ENCODE results near the gene KIF26A. TPM values are rescaled to one million over a fixed set of nuclear protein-coding genes. Genes with fewer than 3 reads are reported as not detected.

KIF26A gene
- polyA plus RNA-seq, 1 donor from 2014 or later, result 11.2 TPM

DNA sequence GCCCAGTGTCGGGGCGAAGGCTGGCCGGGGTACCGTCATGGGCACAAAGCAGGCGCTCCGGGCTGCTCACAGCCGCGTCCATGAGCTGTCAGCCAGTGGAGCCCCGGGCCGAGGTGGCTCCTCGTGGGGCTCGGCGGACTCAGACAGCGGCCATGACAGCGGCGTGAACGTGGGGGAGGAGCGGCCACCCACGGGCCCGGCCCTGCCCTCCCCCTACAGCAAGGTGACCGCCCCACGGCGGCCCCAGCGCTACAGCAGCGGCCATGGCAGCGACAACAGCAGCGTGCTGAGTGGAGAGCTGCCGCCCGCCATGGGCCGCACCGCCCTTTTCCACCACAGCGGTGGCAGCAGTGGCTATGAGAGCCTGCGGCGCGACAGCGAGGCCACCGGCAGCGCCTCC, 39.0 kb downstream of the KIF26A start:
- H3K4me3 ChIP-seq (ENCODE audit: low read length), result no peak overlapping the region
- no peak overlapping the region for H3K4me2 ChIP-seq (ENCODE audit: low read length)
- H2AFZ ChIP-seq (ENCODE audit: low read depth, low read length), result no peak overlapping the region
- H4K20me1 ChIP-seq (ENCODE audit: insufficient read depth), result no peaks in the 10 kb centered on the region
- no peaks in the 10 kb centered on the region for H3K9me3 ChIP-seq (ENCODE audit: low read length)
- no peaks in the 10 kb centered on the region for H3K36me3 ChIP-seq (ENCODE audit: insufficient read depth, low read length)
- no peaks in the 10 kb centered on the region for H3F3A ChIP-seq (ENCODE audit: insufficient read depth, low read length, poor library complexity, severe bottlenecking)
- H3K9ac ChIP-seq (ENCODE audit: low read length), result no peak overlapping the region
- H3K27ac ChIP-seq (ENCODE audit: low read length), result no peak overlapping the region
- TF ChIP-seq POLR2AphosphoS5 (IDR thresholded peaks at IDR 0.05), result no peak
- TF ChIP-seq, protein P1, sequence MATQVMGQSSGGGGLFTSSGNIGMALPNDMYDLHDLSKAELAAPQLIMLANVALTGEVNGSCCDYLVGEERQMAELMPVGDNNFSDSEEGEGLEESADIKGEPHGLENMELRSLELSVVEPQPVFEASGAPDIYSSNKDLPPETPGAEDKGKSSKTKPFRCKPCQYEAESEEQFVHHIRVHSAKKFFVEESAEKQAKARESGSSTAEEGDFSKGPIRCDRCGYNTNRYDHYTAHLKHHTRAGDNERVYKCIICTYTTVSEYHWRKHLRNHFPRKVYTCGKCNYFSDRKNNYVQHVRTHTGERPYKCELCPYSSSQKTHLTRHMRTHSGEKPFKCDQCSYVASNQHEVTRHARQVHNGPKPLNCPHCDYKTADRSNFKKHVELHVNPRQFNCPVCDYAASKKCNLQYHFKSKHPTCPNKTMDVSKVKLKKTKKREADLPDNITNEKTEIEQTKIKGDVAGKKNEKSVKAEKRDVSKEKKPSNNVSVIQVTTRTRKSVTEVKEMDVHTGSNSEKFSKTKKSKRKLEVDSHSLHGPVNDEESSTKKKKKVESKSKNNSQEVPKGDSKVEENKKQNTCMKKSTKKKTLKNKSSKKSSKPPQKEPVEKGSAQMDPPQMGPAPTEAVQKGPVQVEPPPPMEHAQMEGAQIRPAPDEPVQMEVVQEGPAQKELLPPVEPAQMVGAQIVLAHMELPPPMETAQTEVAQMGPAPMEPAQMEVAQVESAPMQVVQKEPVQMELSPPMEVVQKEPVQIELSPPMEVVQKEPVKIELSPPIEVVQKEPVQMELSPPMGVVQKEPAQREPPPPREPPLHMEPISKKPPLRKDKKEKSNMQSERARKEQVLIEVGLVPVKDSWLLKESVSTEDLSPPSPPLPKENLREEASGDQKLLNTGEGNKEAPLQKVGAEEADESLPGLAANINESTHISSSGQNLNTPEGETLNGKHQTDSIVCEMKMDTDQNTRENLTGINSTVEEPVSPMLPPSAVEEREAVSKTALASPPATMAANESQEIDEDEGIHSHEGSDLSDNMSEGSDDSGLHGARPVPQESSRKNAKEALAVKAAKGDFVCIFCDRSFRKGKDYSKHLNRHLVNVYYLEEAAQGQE (IDR thresholded peaks at IDR 0.05; ENCODE audit: borderline replicate concordance), result no peak
- TF ChIP-seq SMC3 (conservative IDR thresholded peaks at IDR 0.05; ENCODE audit: poor library complexity), result no peak
- no peaks in the 10 kb centered on the region for H3K9me2 ChIP-seq (ENCODE audit: insufficient read depth, low read length)
- H3K79me2 ChIP-seq (replicated peaks; ENCODE audit: insufficient read depth, low read length), result no peaks in the 10 kb centered on the region
- H3K27me3 ChIP-seq (ENCODE audit: insufficient read depth, low read depth, low read length), result no peaks in the 10 kb centered on the region

DNA sequence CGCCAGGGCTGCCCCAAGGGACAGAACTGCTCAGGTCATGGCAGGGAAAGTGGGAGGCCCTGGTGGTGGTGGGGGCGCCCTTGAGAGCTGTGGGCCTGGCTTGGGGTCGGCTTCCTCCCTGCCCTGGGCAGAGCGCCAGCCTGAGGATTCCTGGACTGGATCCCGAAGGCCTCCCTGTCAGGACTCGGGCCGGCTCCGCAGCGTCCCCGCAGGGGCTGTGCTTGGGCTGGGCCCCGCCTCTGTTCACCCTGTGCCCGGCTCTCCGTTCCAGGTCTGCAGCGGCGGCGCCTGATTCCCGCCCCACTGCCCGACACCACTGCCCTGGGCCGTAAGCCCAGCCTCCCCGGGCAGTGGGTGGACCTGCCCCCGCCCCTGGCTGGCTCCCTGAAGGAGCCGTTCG, 39.9 kb downstream of the KIF26A start:
- H3F3A ChIP-seq (ENCODE audit: insufficient read depth, low read length, poor library complexity, severe bottlenecking), result no peaks in the 10 kb centered on the region
- H3K9me2 ChIP-seq (ENCODE audit: insufficient read depth, low read length), result no peaks in the 10 kb centered on the region
- no peaks in the 10 kb centered on the region for H4K20me1 ChIP-seq (ENCODE audit: insufficient read depth)
- H3K4me2 ChIP-seq (ENCODE audit: low read length), result no peak overlapping the region
- no peak overlapping the region for H3K9ac ChIP-seq (ENCODE audit: low read length)
- H3K36me3 ChIP-seq (ENCODE audit: insufficient read depth, low read length), result no peaks in the 10 kb centered on the region
- H2AFZ ChIP-seq (ENCODE audit: low read depth, low read length), result no peak overlapping the region
- no peaks in the 10 kb centered on the region for H3K79me2 ChIP-seq (replicated peaks; ENCODE audit: insufficient read depth, low read length)
- H3K27ac ChIP-seq (ENCODE audit: low read length), result no peak overlapping the region
- no peak overlapping the region for H3K4me3 ChIP-seq (ENCODE audit: low read length)
- H3K9me3 ChIP-seq (ENCODE audit: low read length), result no peaks in the 10 kb centered on the region
- no peak for TF ChIP-seq RAD21 (conservative IDR thresholded peaks at IDR 0.05)
- TF ChIP-seq, protein P1 (IDR thresholded peaks at IDR 0.05; ENCODE audit: borderline replicate concordance), result no peak
- TF ChIP-seq, protein P2, sequence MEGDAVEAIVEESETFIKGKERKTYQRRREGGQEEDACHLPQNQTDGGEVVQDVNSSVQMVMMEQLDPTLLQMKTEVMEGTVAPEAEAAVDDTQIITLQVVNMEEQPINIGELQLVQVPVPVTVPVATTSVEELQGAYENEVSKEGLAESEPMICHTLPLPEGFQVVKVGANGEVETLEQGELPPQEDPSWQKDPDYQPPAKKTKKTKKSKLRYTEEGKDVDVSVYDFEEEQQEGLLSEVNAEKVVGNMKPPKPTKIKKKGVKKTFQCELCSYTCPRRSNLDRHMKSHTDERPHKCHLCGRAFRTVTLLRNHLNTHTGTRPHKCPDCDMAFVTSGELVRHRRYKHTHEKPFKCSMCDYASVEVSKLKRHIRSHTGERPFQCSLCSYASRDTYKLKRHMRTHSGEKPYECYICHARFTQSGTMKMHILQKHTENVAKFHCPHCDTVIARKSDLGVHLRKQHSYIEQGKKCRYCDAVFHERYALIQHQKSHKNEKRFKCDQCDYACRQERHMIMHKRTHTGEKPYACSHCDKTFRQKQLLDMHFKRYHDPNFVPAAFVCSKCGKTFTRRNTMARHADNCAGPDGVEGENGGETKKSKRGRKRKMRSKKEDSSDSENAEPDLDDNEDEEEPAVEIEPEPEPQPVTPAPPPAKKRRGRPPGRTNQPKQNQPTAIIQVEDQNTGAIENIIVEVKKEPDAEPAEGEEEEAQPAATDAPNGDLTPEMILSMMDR (IDR thresholded peaks at IDR 0.05; ENCODE audit: poor library complexity, severe bottlenecking), result no peak
- TF ChIP-seq MXI1 (conservative IDR thresholded peaks at IDR 0.05; ENCODE audit: poor library complexity, severe bottlenecking), result no peak
- TF ChIP-seq TAF1 (IDR thresholded peaks at IDR 0.05; ENCODE audit: low read depth), result no peak
- H3K27me3 ChIP-seq (ENCODE audit: insufficient read depth, low read depth, low read length), result no peaks in the 10 kb centered on the region
